Measurements from ENCODE around the gene STARD13. TPM values are rescaled to one million over a fixed set of nuclear protein-coding genes. Genes with fewer than 3 reads are reported as not detected.
A peak's percentile ranks its signal among the peaks of the same experiment; 100 is the strongest.

STARD13 gene
- total RNA-seq, 1 donor from 2014 or later, result 36.4 TPM

DNA sequence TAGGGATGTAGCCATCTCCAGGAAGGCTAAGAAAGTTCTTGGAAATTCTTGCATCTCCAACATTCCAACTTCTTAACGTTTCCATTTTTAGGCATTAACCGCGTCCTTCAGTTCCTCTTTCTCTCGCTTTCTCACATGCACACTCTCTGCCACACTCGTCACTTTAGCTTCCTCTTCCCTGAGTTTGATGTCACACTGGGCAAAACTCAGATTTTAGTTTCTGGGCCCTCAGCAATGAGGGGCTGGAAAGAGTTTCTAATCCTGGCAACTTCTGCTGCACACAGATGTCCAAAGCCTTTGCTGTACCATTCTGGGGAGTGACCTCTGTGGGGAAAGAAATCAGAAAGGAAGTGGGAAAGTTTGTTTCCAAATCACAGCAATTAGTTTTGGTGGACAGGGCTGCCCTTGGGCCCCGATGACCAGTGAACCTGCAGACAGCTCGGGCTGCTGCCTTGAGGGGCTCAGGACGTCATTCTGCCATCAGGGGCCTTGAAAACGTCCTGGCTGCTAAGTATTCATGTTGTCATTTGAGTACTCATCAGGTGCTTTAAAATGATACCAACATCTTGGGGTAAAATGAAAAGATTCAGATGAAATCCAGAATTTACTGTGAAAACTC is 180.1 kb downstream of the STARD13 start:
- ATAC-seq (ENCODE audit: poor library complexity), result peak; percentile 23
- DNase-seq, result no peak
- intact Hi-C loops (cut with DNase I), result no loop called here

DNA sequence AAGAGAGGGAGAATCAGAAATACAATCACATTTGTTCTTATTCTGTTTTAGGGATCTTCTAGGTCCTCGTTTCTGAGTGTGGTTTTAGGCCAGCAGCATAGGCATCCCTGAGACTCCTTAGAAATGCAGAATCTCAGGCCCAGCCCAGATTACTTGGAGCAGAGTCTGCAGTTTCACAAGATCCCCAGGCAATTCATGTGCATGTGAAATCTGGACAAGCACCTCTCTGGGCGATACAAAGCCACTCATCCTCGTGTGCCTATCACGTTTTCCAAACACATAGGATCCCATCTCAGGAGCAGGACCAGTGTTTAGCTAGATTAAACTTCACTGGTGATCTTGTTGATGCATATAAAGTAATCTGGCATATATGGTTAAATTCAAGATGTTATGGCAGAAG is 182.1 kb downstream of the STARD13 start:
- DNase-seq (no peak), ATAC-seq (ENCODE audit: poor library complexity) (no peak)
- intact Hi-C loops (cut with DNase I), result no loop called here

DNA sequence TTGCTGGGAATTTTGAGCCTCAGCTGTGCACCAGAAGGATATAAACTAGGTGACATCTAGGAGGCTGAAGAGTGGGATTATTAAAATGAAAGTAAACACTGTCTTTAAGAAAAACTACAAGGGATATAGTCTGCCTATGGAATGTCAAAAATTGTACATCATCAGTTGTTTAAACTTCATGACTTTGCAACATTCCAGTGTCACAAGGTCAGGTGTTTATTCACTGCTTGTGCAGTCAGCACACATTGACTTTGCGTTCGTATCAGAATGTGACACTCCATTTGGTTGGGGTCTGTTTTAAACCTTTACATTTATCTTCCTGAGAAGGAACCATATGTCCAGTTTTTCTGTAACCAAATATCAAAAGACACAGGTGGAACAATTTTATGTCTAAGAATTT is 183.7 kb downstream of the STARD13 start:
- no peak for DNase-seq
- intact Hi-C loops (cut with DNase I), result no loop called here
- no peak for ATAC-seq (ENCODE audit: poor library complexity)

DNA sequence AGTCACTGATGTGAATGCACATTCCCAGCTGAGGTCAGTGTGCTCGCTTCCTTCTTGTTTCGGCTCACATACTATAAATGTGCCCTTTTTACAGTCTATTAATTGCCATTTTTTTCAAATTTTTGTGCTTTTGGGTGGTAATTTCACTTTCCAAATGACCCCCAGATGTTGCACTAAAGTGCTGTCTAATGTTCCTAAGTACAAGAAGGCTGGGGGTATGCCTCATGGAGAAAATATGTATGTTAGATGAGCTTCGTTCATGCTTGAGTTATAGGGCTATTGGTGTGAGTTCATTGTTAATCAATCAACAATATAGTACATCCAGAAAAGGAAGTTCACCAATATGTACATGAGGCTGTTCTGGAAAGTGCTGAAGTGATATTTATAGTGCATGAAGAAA is 184.7 kb downstream of the STARD13 start:
- intact Hi-C loops (cut with DNase I), result no loop called here
- DNase-seq (no peak), ATAC-seq (ENCODE audit: poor library complexity) (no peak)

DNA sequence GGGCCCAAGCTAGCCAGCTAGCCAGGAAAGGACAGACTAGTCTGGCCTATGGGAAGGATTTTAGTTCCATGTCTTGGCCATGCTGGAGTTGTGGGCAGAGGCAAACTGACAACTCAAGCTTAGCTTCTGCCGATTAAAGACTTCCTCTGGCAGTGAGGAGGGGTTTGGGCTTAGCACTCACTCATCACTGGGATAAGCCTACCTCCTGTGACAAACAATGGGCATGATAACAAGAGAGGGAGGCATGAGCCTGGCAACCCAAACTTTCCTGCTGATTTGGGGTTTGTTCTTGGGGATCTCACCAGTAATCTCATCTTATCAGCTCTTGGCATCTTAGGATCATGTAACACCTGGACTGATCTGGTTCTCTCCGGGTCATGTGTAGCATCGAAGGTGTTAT is 185.7 kb downstream of the STARD13 start:
- intact Hi-C loops (cut with DNase I), result no loop called here
- ATAC-seq (ENCODE audit: poor library complexity) (no peak), DNase-seq (no peak)

DNA sequence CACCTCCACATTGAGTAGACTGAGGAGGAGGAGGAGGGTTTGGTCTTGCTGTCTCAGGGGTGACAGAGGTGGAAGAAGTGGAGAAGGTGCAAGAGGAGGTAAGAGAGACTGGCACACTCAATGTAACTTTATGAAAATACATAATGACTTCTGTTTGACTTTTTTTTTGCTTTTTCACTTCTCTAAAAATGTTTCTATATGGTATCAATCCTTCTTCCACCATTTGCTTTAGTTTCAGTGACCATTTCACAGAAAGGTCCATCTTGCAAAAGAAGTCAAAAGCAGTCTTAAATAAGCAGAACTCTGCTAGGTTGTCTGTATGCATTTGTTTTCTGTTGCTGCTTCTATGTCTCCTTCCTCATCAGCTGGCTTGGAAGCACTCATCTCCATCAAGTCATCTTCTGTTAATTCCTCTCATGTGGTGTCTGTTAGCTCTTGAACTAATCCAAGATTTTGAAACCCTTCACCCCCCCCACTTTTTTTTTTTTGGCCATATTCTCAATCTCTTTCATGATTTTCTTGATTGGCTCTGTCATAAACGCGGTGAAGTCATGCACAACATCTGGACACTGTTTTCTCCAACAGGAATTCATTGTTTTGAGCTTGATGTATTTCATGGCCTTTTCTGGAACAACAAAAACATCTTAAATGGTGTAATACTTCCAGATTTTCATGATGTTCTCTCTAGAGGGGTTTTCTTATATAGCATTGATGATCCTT is 188.5 kb downstream of the STARD13 start:
- intact Hi-C loops (cut with DNase I), result no loop called here
- ATAC-seq (ENCODE audit: poor library complexity) (no peak), DNase-seq (no peak)

DNA sequence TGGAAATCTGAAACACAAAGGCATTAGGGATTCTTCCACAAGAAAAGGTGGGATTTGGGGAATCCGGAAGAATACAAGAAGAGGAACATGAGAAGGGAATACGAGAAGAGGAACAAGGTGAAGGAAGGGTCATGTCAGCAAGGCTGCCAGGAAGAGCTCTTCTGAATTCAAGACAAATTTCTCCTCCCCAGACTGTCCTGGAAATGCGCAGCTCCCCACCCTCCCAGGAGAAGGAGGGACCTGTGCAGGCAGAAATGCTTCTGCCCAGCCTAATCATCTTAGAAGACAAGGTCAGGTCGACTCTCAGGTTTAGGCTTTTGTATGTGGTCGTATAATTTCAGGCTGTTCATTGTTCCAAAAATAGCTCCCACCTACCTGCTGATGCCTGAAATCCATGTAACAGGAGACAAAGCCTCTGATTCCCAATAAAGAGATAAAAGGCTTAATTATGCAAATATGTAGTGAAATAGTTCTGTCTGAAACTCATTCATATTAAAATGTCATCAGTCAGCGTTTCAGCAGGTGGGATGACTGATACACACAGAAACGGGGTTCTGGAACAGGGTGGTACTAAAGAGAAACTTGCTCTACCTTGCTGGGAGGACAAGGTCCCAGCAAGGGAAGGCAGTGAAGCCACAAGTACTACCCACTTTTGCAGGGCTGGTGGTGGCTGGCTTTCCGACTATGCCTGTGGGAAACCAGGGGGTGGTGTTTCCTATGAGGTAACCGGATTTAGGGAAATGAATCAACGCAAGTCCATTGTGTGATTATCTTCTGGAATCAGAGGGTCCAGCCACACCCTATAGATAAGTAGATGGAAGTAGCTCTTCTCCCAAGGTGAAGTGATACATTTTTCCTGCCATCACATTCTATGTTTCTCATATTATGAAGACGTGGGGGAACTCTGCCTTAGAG is 193.2 kb downstream of the STARD13 start:
- intact Hi-C loops (cut with DNase I), result no loop called here
- no peak for ATAC-seq (ENCODE audit: poor library complexity)
- DNase-seq, result no peak

DNA sequence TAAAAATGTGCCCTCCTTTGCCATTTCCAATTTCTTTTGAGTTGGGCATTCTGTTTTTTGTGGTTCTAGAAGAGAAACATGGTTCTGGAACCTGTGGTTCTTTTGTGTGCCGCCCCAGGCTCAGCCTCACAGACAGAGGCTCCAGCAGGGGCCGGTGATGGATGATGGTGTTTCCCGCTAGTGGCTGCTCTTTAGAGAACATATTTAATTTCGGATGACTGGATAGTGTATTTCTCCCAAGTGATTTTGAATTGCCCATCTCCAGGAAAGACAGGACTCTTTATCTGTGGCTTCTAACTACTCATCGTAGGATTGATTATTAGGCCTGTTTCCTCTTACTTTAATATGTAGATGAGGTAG is 194.2 kb downstream of the STARD13 start:
- intact Hi-C loops (cut with DNase I), result no loop called here
- DNase-seq (no peak), ATAC-seq (ENCODE audit: poor library complexity) (no peak)

DNA sequence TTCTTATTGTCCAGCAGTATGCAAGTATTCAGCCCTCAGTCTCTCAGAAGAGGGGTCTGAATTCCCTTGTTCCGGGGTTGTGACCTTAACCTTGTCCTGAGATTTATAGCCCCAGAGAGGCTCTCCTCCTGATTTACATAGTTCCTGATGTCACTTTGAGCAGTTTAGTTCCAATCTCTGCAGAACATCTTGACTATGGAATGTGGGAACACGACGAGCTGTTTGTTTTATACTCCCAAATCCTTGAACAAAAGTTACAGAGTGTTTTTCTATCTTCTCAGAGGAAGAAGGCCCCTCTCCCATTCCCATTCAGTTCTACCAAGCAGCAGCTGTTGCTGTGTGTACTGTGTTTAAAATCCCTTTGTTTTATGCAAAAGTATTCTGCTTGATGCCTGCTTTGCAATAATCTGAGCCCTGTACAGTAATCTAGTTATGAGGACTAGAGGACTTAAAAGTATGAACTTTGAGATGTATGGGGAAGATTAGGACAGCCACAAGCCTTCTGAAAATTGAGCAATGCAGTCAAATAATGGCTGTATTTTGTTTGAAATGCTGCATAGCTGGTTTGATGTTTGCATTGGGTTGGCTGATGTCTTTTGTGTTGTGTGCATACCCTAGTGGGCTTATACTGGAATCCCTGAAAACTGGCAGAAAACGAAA is 194.7 kb downstream of the STARD13 start:
- intact Hi-C loops (cut with DNase I), result no loop called here
- DNase-seq (no peak), ATAC-seq (ENCODE audit: poor library complexity) (no peak)

DNA sequence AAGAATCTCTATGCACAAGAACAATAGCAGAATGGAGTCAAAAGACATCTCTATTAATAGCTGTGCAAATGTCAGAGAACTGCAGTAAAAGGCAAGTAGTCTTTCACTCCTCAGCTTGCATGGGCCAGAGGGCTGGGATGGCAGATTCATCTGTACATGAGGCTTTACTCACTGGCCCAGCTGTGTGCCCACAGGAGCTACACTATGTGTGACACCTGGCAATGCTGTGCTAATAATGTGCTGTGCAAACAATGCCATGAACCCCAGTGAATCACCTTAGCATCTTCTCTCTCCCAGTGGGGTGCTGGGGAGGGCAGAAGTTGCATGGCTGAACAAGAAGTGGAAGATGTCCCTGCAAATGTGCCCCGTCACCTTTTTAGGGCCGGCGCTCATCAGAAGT is 196.2 kb downstream of the STARD13 start:
- ATAC-seq (ENCODE audit: poor library complexity) (no peak), DNase-seq (no peak)
- intact Hi-C loops (cut with DNase I), result no loop called here

DNA sequence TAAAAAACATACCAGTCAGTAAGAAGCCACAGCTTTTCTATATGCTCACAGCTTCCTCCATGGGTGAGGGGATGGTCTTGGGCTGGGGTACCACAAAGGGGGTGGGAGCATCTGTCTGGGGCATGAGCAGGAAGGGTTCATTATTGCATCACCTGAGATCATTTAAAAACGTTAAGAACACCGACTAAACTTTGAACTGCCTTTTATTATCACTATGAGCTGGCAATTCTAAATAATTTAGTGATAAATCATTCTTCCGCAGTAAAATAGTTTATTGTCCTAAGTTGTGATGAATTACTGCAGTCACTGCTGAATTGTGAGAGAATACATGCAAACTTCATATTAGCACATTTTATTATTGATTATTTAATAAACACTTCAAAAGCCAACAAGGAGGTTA is 197.8 kb downstream of the STARD13 start:
- ATAC-seq (ENCODE audit: poor library complexity) (no peak), DNase-seq (no peak)
- intact Hi-C loops (cut with DNase I), result no loop called here

DNA sequence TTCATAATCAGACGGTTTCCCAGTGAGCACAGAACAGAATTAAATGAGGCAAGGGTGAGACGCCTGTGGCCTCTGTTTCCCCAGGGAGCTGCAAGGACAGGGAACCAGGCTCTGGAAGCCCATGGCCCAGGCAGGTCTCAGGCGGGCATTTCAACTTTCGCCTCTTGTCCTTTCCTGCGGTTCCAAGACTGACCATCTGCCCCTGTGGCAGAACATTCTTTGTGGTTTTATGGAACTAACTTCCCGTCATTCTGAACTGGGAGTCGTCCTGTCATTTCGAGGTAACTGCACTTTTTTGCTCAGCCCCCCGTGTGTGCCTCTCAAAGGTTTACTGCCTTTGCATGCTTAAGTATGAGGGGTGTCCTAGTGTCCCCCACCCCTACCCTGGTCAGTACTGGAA is 198.5 kb downstream of the STARD13 start:
- no peak for ATAC-seq (ENCODE audit: poor library complexity)
- DNase-seq, result no peak
- intact Hi-C loops (cut with DNase I), result no loop called here

DNA sequence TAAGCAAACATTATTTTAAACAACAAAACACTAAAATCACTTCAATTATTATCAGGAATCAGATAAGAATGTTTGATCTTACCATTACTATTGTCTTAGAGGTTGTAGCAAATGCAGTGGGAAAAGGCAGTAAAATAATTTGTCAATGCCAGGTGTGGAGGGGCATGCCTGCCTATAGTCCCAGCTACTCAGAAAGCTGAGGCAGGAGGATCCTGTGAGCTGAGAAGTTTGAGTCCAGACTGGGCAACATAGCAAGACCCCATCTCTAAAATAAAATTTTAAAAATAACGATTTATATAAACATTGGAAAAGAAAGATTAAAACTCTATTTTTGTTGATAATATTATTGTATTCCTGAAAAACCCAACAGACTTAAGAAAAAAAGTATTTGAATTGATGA is 202.5 kb downstream of the STARD13 start:
- DNase-seq (no peak), ATAC-seq (ENCODE audit: poor library complexity) (no peak)
- intact Hi-C loops (cut with DNase I), result no loop called here

DNA sequence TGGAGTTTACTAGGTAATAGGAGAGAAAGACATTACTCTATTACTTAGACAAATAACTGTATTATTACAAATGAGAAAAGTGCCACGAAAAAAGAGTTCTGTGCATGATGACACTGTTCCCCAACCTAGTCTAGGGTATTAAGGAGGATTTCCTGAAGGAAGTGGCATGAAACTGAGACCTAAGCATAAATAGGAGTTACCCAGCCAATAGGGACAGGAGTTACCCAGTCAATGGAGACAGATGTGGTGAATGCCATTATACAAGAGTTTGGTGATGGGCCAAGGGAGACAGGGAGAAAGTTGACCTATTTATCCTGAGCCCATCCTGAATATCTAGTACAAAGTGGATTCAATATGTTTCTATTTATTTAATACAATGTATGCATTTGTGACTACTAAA is 203.9 kb downstream of the STARD13 start:
- ATAC-seq (ENCODE audit: poor library complexity) (no peak), DNase-seq (no peak)
- intact Hi-C loops (cut with DNase I), result no loop called here

DNA sequence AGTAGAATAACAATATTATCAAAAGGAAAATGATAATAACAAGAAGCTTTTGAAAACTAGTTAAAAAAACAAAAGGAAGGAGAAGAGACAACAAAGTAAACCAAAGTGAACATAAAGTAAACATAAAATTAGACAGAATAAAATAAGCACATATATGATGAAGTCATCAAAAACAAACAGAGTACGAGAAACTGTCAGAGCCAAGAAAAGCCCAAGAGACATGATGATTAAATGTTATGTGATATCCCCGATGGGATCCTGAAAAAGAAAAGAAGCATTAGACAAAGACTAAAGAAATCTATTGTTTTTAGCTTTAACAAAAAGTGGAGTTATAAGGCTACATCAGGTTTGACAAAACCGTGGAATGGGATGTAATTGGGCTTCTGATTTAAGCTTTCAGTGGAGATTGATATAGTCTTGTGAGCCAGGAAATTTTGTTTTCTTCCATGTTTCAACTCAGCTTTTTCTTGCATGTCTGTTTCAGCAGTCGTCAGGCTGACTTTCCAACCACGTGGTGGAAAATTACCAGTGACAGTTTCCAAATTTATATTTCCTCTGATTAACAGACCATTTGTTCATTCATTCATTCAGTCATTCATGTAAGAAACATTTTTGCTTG is 204.5 kb downstream of the STARD13 start:
- no peak for DNase-seq
- no peak for ATAC-seq (ENCODE audit: poor library complexity)
- intact Hi-C loops (cut with DNase I), result no loop called here

DNA sequence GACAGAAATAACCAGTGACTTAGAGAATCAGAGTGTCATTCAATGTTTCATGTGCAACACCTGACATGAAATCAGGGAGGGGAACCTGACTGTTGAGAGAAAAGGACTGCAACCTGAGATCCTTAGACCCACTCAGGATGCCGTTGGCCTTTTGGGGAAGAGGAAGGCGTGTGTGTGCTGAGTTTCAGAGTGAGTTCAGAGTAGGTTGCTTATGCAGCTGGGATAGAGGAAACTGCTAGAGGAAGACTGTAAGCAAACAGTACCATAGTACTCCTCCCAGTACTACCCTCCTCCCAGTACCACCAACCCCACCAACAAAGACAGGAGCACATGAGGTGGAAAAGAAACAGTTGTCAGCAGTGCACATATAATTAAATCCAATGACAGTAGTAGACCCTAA is 205.6 kb downstream of the STARD13 start:
- DNase-seq (no peak), ATAC-seq (ENCODE audit: poor library complexity) (peak; percentile 49)
- intact Hi-C loops (cut with DNase I), result no loop called here

DNA sequence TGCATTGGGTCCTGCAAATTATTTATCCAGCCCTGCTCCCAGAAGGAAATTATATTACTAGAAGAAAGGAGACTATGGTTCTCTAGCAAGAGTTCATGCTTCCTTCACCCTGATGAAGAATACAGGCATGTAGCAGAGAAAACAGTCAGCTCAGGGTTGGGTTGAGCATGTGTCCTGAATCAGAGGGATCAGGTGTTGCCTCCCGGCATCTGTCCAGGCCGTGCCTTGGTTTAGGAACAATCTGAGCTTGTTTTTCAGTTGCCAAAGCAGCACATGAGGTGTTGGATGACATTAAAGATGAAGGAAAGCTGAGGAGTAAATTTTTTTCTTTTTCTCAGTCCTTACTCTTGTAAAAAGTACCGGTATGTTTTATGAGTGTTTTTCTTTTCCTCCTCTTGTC is 207.3 kb downstream of the STARD13 start:
- intact Hi-C loops (cut with DNase I), result no loop called here
- ATAC-seq (ENCODE audit: poor library complexity) (peak; percentile 39), DNase-seq (no peak)

DNA sequence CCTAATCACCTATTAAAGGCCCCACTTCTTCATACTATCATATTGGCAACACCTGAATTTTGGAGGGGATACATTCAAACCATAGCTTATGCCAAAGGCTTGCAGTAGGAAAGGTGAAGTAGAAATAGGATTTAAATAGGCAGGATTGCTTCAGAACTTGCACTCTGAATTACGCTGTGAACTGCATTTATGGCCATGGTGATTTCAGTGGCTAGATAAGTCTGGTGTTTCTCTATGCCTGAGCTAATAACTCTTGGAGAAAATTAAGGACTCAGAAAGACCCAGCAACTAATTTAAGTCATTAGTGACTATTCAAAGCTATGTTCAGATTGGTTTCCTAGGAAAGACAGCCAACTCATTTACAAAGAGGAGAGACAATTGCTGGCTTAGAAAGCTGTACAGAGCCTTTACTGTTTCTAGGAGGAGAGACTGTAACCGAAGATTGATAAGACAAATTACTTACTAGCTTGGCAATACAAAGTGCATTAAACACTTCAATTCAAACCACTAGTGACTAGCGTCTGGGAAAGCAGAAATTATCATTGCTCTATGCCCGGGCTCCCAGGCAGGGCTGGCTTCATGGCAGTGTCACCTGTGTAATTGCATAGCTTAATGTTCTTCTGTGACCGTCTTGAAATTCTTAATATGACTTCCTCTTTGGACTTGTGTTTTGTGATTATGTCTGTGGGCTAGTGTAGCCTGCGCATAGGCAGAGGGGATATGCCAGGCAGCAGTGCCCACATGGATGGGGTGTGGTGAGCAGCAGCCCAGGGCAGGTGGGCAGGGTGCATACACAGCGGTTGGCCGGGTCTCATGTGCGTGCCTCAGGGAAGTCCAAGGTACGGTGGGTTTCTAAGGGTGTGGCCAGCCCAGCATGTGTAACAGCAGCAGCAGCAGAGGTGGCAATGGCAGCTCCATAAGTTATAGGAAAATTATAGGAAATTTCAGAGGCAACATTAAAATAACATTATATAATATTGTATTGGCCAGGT is 209.3 kb downstream of the STARD13 start:
- intact Hi-C loops (cut with DNase I), result no loop called here
- no peak for ATAC-seq (ENCODE audit: poor library complexity)
- DNase-seq, result no peak

All from Right ventricle myocardium superior (tissue), 1 donor.